ENCODE data around the gene ACTN1.
"Not testable (repeated sequence)": the region's sequence is repeated elsewhere in the genome, so short reads cannot be mapped to it uniquely, and the experiment has no call there.

ACTN1 gene

DNA sequence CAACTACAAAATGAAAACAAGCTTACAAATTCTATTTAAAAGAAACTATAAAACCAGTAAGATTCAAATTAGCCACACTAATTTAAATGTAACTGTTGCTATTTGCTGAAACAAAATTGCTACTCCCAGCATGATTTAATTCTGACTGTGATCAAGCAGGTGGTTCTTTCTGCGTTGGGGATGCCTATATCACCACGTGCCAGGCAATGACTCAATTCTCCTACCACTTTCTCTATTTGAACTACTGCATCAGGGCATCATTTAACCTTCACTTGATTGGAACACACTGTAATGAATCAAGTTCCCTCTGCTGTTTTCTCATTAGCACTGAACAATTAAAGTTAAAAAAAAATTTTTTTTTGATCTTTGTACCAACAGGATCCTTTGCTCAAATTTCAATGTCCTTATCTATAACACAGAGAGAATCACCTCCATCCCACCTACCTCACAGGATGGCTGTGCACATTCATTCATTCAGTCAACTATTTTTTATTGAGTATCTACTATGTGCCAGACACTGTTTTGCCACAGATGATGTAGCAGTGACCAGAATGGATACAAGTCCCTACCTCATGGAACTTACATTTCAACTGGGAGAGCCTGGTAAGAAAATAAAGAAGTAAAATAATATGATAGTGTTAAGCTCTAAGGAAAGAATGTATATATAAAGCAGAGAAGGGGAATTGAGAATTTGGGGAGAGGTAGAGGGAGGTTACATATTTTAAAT lies 8.0 kb upstream of the ACTN1 start:
- no peak for DNase-seq (ENCODE audit: low read depth in 3 of 3)

GRCh38 chr14:68986225-68986624 lies 7.1 kb upstream of the ACTN1 start:
- no peak for DNase-seq (ENCODE audit: low read depth in 3 of 3)

GRCh38 chr14:68984686-68985085 lies 5.6 kb upstream of the ACTN1 start:
- no peak for DNase-seq (ENCODE audit: low read depth in 3 of 3)

- DNase-seq (ENCODE audit: low read depth in 3 of 3): no peak
Observed at GRCh38 chr14:68983191-68983590, 4.1 kb upstream of the ACTN1 start.

DNA sequence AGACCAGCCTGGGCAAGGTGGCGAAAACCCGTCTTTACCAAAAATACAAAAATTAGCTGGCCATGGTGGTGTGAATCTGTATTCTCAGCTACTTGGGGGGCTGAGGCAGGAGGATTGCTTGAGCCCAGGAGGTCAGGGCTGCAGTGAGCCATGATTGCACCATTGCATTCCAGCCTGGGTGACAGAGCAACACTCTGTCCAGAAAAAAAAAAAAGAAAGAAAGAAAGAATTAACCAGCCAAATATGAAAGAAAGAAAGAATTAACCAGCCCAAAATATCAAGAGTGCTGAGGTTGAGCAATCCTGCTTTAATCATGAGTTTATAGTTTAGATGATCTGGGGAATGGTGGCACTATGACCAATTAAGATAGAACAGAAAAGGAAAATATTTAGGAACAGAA lies 3.5 kb upstream of the ACTN1 start:
- DNase-seq (ENCODE audit: low read depth in 3 of 3): no peak

GRCh38 chr14:68981539-68981976 lies 2.5 kb upstream of the ACTN1 start:
- DNase-seq (ENCODE audit: low read depth in 3 of 3): no peak

DNA sequence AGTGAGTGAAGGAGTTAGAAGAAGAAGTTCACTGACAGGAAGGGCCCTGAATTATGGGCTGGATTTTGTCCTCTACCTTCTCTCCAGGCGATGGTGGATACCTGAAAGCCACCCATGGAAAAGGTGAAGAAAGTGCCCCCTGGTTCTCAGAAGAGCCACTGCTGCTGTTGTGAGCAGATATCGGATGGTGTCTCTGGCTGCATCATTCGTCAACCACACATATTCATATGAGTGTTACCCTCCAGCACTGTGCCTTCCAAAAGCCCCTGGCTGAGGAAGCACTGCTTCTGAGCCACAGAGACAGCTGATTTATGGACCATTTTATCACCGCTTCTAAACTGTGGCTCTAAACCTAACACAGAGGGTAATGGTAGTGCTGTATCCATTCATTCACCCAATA lies 2.0 kb upstream of the ACTN1 start:
- no peak for DNase-seq (ENCODE audit: low read depth in 3 of 3)

DNA sequence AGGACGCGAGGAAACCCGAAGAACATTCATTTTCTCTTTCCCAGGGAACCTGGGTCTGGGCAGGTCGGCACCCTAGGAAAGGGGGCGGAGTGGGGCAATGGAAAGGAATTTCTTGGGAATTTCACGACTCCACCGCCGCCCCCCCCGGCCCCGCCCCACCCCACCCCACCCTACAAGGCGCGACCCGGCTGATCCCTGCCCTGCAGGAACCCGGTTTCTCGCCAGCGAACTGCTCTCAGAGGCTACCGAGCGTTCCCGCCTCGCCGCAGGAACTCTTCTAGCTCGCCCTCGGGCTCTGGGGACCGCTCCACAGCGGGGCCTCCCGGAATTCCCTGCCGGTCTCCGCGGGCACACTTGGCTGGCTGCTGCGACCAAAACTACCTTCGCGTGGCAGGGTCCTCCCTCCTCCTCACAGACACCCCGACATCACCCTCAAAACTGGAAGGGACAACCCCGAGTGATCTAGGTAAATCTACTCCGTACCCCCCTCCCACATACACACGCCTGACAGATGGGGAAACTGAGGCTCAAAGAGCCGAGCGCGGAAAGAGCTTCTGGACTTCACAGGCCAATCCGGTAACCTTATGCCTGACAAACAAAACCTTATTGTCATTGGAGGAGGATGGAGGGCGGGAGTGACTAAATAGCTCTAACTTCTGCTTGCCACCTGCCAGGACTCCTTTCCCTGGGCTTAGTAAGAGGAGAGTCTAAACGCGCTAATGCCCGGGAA lies 785 bp upstream of the ACTN1 start:
- no peak for DNase-seq (ENCODE audit: low read depth in 3 of 3)

DNA sequence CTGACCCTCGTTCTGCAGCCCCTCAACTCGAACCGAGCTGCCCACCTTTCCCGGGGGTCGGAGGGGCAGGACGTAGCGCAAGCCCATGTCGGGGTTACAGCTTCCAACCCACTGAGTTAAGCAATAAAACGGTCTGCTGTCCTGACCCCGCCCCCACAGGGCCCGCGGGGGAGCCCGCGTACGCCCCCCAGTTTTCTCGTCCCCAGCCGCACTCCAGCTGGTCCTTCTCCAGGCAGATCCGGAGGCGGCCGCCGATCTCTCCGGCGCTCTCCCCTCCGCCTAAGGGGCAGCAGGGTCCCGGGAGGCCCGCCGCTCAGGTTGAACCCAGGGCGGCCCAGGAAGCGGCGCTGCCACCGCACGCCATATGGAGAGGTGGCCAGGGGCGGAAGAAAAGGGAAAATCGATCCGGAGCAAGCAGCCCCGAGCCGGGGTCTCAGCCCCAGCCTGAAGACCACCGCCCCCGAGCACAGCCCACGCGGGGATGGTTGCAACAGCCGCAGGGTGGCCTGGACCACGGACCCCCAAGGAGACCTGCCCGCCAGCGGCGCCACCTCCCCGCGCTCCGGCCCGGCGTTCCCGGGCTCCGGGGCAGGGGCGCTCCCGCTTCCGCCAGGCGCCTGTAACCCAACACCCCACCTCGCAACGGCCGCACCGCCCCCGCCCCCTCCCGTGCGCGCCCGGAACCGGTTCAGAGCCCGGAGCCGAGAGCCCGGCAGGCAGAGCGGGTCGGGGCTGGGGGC lies 760 bp downstream of the ACTN1 start:
- DNase-seq (ENCODE audit: low read depth in 3 of 3): peak in 1 of 3 experiments; percentile 20

DNA sequence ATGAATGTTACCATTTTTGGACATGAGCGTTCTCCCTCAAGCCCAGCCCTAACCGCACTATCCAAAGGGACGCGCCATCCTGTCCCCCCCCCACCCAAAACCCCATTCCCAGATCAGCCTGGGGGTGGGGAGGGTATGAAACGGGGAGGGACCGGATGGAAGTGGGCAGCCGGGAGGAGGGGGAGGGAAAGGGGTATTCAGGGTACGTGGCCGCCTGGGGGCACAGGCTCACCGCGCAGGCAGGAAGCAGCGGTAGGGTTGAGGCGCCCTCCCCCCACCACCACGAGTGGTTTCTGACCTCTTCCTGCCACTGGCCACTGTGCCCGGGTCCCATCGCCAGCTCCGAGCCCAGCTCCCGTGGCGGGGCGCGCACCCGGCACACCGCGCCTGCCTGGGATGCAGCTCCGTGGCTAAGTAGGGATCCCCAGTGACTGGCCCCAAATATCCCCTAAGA lies 1.4 kb downstream of the ACTN1 start:
- no peak for DNase-seq (ENCODE audit: low read depth in 3 of 3)

GRCh38 chr14:68977180-68977717 lies 1.9 kb downstream of the ACTN1 start:
- no peak for DNase-seq (ENCODE audit: low read depth in 3 of 3)

DNA sequence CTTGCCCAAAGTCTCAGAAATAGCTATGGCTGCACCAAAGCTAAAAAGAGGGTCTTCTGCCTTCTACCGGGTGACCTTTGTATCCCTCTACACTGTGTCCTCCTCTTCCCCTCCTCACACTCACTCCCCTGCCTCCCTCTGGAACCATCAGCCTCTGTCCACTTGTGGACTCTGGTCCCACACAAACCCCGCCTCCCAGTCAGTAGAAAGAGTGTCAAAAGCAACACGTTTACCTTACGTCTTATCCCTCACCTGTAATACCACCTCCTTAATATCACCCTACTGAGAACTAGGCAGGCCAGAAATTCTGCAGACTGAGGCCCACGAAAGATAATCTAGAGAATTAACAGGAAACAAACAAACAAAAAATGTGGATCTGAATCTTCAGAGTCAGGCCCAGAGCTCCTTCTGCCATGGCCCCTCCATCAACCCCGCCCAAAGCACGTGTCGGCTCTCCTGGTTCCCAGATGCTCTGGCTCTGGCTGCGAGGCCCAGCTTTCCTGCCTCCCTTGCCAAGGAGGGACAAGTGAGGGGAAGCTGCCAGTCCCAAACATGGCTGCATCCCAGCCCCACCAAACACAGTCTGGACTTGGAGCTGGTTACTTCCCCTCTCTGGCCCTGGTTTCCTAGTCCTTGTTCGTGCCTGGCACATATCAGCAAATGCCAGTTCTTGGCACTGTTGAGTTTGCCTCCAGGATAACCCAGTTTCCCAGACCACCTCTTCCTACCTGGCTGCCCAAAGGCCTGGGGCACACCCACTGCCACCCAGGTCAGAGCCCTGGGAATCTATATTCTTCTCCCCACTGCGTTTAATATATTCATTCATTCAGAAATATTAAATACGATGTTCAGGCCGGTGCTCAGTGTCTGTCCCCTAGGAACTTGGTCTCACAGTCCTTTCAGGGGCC lies 2.7 kb downstream of the ACTN1 start:
- DNase-seq (ENCODE audit: low read depth in 3 of 3): no peak

DNA sequence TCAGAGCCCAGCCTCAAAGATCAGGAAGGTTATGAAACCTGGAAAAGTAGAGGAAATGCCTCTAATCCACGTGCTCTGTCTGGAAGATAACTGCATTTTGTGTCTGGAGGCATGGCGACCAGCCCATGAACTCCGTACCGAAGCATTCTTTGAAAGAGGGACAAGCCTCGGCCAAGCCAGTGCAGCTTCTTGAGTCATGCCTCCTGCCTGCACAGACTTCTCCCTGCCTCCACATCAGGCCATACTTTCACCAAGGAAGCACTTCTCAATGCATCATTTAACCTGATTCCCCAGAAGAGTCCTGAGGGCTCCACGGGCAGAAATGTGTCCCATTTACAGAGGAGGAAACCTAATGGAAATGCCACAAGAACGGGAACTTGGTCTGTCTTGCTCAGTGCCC lies 3.4 kb downstream of the ACTN1 start:
- no peak for DNase-seq (ENCODE audit: low read depth in 3 of 3)

- no peak for DNase-seq (ENCODE audit: low read depth in 3 of 3)
Observed at GRCh38 chr14:68974759-68975347, 4.2 kb downstream of the ACTN1 start.

DNA sequence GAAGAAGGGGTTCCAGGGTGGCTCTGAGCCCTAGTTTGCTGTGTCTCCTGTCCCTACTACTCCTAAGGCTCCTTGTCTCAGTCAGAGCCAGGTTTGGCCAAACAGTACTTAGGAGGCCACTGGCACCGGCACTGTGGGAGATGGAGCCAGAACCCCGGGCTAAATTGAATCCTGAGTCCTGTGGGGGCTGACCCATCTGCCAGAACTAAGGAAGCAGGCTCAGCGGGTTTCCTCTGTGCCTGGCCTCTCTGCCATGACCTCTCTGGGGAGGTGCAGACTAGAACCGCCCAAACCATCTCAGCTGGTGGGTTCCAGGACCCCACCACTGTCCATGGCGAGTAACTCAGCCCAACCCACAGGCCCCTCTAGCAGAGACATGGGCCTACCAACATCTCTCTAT lies 5.5 kb downstream of the ACTN1 start:
- DNase-seq (ENCODE audit: low read depth in 3 of 3): no peak

DNA sequence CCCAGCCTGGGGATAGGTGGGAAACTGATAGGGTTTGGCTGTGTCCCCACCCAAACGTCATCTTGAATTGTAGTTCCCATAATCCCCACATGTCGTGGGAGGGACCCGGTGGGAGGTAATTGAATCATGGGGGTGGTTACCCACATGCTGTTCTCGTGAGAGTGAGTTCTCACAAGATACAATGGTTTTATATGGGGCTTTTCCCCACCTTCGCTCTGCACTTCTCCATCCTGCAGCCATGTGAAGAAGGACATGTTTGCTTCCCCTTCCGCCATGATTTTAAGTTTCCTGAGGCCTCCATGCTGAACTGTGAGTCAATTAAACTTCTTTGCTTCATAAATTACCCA lies 5.9 kb downstream of the ACTN1 start:
- not testable (repeated sequence) for DNase-seq (ENCODE audit: low read depth in 3 of 3)

DNA sequence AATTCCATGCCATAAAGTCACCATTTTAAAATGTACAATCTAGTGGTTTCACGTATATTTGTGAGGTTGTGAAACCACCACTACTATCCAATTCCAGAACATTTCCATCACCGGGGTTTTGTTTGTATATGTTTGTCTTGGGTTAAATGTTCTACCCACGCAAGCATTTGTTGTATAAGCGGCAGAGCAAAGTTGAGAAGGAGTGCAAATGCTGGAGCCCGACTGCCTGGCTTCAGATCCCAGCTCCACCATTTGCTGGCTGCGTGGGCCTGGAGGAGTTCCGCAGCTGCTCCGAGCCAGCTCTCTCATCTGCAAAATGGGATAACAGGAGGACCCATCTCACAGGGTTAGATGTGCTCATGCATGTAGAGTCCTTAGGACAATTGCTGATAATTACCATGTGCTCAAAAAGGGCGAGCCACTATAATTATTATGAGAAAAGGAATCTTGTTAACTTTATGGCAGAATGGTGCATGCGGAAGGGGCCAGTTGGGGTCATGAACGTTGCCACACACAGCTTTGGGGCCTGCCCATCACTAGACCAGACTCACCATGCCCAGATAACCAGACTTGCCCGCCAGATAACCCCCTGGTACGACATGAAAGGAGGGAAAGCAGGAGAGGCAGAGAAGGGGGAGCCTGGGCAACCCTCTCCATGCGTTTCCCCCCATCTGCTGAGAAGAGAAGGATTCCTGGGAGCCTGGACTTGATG lies 6.4 kb downstream of the ACTN1 start:
- no peak for DNase-seq (ENCODE audit: low read depth in 3 of 3)

DNA sequence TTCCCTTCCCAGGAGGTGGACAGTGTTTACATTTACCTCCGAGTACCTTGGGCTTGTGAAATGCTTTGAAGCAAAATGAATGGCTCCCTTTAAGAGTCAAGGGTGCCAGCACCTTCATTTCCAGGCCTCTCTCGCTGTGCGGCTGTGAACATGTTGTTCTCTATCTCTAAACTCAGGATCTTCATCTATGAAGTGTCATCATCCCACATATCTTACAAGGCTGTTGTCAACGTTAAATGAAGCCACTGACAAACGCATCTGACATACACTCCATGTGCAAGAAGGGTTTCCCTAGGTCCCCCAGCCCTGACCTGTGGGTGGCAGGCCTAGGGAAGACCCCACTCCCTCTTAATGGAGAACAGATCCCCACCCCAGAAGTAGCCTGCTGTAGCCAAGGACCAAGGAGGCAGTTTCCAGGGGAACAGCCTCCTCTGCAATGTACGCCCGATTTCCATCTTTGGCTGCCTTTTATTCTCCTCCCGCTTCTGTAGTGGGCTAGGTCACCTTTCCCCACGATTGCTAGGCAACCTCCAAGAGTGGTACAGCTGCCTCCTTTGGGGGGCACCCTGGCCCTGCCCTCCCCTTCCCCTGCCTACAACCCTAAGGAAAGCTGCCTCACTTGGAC lies 7.6 kb downstream of the ACTN1 start:
- DNase-seq (ENCODE audit: low read depth in 3 of 3): no peak

GRCh38 chr14:68970736-68971135 lies 8.4 kb downstream of the ACTN1 start:
- no peak for DNase-seq (ENCODE audit: low read depth in 3 of 3)

GRCh38 chr14:68970038-68970612 lies 9.0 kb downstream of the ACTN1 start:
- no peak for DNase-seq (ENCODE audit: low read depth in 3 of 3)
